Choroid plexus epithelial cell (primary cell): ENCODE measurements around the gene SMOC2.

ENCODE experiments used
- DNase-seq: peaks from one replicate; pipeline ENCODE4 v3.0.0-alpha.2; 2010; ENCODE audit warnings: low read depth
- H3K4me3 ChIP-seq: 2 replicates; pipeline ENCODE4 v1.5.1; 2011; ENCODE audit warnings: low read depth, mild to moderate bottlenecking, control low read depth, low read length, moderate library complexity
- CTCF ChIP-seq: conservative IDR thresholded peaks from 2 replicates; pipeline ENCODE4 v1.5.1; 2011; ENCODE audit warnings: low read depth, mild to moderate bottlenecking, control low read depth, inconsistent platforms, low read length, moderate library complexity

SMOC2 gene

GRCh38 chr6:168612586-168612985, 171.6 kb downstream of the SMOC2 start:
- no peak overlapping the region for H3K4me3 ChIP-seq
- no peak for DNase-seq
- no peak for TF ChIP-seq CTCF

- DNase-seq = no peak
- H3K4me3 ChIP-seq = no peak overlapping the region
- no peak for TF ChIP-seq CTCF
Measured at GRCh38 chr6:168615837-168616236, 174.9 kb downstream of the SMOC2 start.

- H3K4me3 ChIP-seq = no peak overlapping the region
- DNase-seq = peak; percentile 2
- no peak for TF ChIP-seq CTCF
Measured at GRCh38 chr6:168616816-168617765, 176.1 kb downstream of the SMOC2 start.

- no peak for DNase-seq
- TF ChIP-seq CTCF = no peak
- H3K4me3 ChIP-seq = no peak overlapping the region
Measured at GRCh38 chr6:168618546-168619315, 177.7 kb downstream of the SMOC2 start.

- no peak for DNase-seq
- H3K4me3 ChIP-seq = no peak overlapping the region
- no peak for TF ChIP-seq CTCF
Measured at GRCh38 chr6:168619560-168620314, 178.8 kb downstream of the SMOC2 start.

- no peak for DNase-seq
- H3K4me3 ChIP-seq = no peak overlapping the region
- no peak for TF ChIP-seq CTCF
Measured at GRCh38 chr6:168620578-168620977, 179.6 kb downstream of the SMOC2 start.
